Osteoblast (primary cell): ENCODE data around the gene IMPACT. TPM values are rescaled to one million over a fixed set of nuclear protein-coding genes. Genes with fewer than 3 reads are reported as not detected.

Experiments used
- DNase-seq: peaks from one replicate; pipeline ENCODE4 v3.0.0; 2011; ENCODE audit warnings: low spot score, mixed read lengths; ENCODE audit not compliant: insufficient read length; ENCODE audit errors: missing footprints
- H2AFZ ChIP-seq: 2 replicates; pipeline ENCODE4 v1.6.0; 2011; ENCODE audit warnings: mild to moderate bottlenecking, low read length
- H3K27ac ChIP-seq: 2 replicates; pipeline ENCODE4 v1.5.1; 2011; ENCODE audit warnings: mild to moderate bottlenecking, low read depth, low read length, moderate library complexity
- H3K27me3 ChIP-seq: 2 replicates; pipeline ENCODE4 v1.6.0; 2012; ENCODE audit warnings: mild to moderate bottlenecking, control low read depth, inconsistent platforms, low read length, moderate library complexity; ENCODE audit not compliant: insufficient read depth
- H3K36me3 ChIP-seq: 2 replicates; pipeline ENCODE4 v1.5.1; 2011; ENCODE audit warnings: mild to moderate bottlenecking, low read length, control low read depth, moderate library complexity; ENCODE audit not compliant: insufficient read depth
- H3K4me1 ChIP-seq: 2 replicates; pipeline ENCODE4 v1.5.1; 2011; ENCODE audit warnings: mild to moderate bottlenecking, low read length, control low read depth, moderate library complexity; ENCODE audit not compliant: insufficient read depth
- H3K4me2 ChIP-seq: 2 replicates; pipeline ENCODE4 v1.6.0; 2011; ENCODE audit warnings: mild to moderate bottlenecking, low read length; ENCODE audit not compliant: insufficient read depth
- H3K4me3 ChIP-seq: fragments of 200-600 bp; sonication (generic); 3 replicates; pipeline ENCODE4 v1.5.1; 2012; ENCODE audit warnings: mild to moderate bottlenecking, low read length, inconsistent platforms; ENCODE audit not compliant: insufficient read depth
- H3K79me2 ChIP-seq: 2 replicates; pipeline ENCODE4 v1.6.0; 2012; ENCODE audit warnings: mild to moderate bottlenecking, low read length, control low read depth, inconsistent platforms; ENCODE audit not compliant: insufficient read depth
- H3K9me3 ChIP-seq: 2 replicates; pipeline ENCODE4 v1.5.1; 2011; ENCODE audit warnings: low read depth, low read length, control low read depth
- H4K20me1 ChIP-seq: 2 replicates; pipeline ENCODE4 v1.6.0; 2012; ENCODE audit warnings: mild to moderate bottlenecking, low read length, control low read depth; ENCODE audit not compliant: insufficient read depth
- CTCF ChIP-seq: IDR thresholded peaks from 2 replicates; pipeline ENCODE4 v1.5.1; 2011; ENCODE audit warnings: mild to moderate bottlenecking, low read depth, low read length, moderate library complexity; ENCODE audit errors: extremely low read depth
- total RNA-seq: library from RNA; depleted of rRNA; stranded (reverse); fragments of >200 nt; gene quantifications from 2 replicates; pipeline ENCODE4 v1.2.3, GENCODE V29; 2012

IMPACT gene
- total RNA-seq, 1 donor: 34.7 TPM

DNA sequence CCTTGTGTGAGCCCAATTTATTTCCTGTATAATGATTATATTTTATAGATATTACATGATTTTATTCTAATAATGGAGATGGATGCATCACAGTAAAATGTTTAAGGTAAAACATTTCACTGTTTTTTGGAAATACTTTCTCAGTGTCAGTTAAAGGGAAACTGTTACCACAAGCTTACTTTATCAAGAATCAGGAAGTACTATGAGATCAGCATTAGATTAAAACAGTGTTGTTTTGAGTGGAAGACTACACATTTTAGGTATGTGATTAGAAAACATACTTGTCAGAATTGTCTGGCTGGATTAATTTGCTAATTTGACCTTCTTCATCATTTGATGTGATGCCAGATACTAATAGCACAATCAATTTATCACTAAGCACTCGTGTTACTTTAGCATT, 33.9 kb downstream of the IMPACT start, which contains the start of gene HRH4:
TSS of gene HRH4 (plus strand) at position 250 of the 400 bp plus-strand sequence. CDS start at position 342, 92 bp downstream.
- Histone ChIP-seq H3K4me1 (no peaks in the 10 kb centered on the region), H3K4me2 (no peak within 1 kb of the TSS), H4K20me1 (no peaks in the 10 kb centered on the region), H2AFZ (no peak within 1 kb of the TSS), H3K27ac (no peak within 1 kb of the TSS), H3K36me3 (no peaks in the 10 kb centered on the region), H3K79me2 (no peaks in the 10 kb centered on the region), H3K4me3 (no peak within 1 kb of the TSS), H3K27me3 (no peaks in the 10 kb centered on the region), H3K9me3 (no peaks in the 10 kb centered on the region)
- TF ChIP-seq CTCF: no peak
- no peak for DNase-seq

GRCh38 chr18:24461996-24462395, 35.5 kb downstream of the IMPACT start:
- H3K4me1 ChIP-seq: no peaks in the 10 kb centered on the region
- no peak for DNase-seq
- no peaks in the 10 kb centered on the region for H4K20me1 ChIP-seq
- H3K27me3 ChIP-seq: no peaks in the 10 kb centered on the region
- no peak overlapping the region for H3K4me3 ChIP-seq
- no peak overlapping the region for H3K27ac ChIP-seq
- no peaks in the 10 kb centered on the region for H3K79me2 ChIP-seq
- H3K4me2 ChIP-seq: no peak overlapping the region
- H3K36me3 ChIP-seq: no peaks in the 10 kb centered on the region
- no peak for TF ChIP-seq CTCF
- H2AFZ ChIP-seq: no peak overlapping the region
- no peaks in the 10 kb centered on the region for H3K9me3 ChIP-seq

- TF ChIP-seq CTCF: no peak
- Histone ChIP-seq H3K4me3 (no peak overlapping the region), H4K20me1 (no peaks in the 10 kb centered on the region), H3K79me2 (no peaks in the 10 kb centered on the region), H3K4me2 (no peak overlapping the region), H3K27ac (no peak overlapping the region), H3K36me3 (no peaks in the 10 kb centered on the region), H2AFZ (no peak overlapping the region), H3K4me1 (no peaks in the 10 kb centered on the region), H3K27me3 (no peaks in the 10 kb centered on the region), H3K9me3 (no peaks in the 10 kb centered on the region)
- no peak for DNase-seq
Observed at GRCh38 chr18:24462838-24463775, 36.6 kb downstream of the IMPACT start.

- Histone ChIP-seq H3K9me3 (no peaks in the 10 kb centered on the region), H3K79me2 (no peaks in the 10 kb centered on the region), H3K27me3 (no peaks in the 10 kb centered on the region), H3K4me1 (no peaks in the 10 kb centered on the region), H3K27ac (no peak overlapping the region), H4K20me1 (no peaks in the 10 kb centered on the region), H3K4me2 (no peak overlapping the region), H3K4me3 (no peak overlapping the region), H3K36me3 (no peaks in the 10 kb centered on the region), H2AFZ (no peak overlapping the region)
- TF ChIP-seq CTCF: no peak
- DNase-seq: no peak
Observed at GRCh38 chr18:24465486-24465885, 39.0 kb downstream of the IMPACT start.
